GM21367 (cell line): ENCODE results near the gene DAAM2.

Experiments used
- ATAC-seq: cut with Tn5 transposase; IDR thresholded peaks from one replicate; pipeline ENCODE4 v1.9.1; 2021; ENCODE audit not compliant: unreplicated experiment

DAAM2 gene

GRCh38 chr6:39904946-39905639 is 112.9 kb downstream of the DAAM2 start:
- no peak for ATAC-seq

GRCh38 chr6:39905640-39905975 is 113.4 kb downstream of the DAAM2 start:
- ATAC-seq: no peak

DNA sequence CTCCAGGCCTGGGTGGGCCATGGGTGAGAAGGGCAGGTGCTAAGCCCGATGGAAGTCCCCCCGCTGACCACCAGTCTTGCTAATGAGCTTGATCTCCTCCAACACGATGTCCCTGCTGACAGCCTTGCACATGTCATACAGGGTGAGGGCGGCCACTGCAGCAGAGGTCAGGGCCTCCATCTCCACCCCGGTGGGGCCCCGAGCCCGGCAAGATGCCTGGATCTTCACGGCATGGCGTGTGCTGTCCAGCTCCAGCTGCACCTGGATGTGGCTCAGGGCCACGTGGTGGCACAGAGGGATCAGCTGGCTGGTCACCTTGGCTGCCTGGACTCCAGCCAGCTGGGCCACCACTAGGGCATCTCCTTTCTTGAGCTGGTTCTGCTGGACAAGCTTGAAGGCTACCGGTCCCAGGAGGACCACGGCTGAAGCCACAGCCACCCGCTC is 114.2 kb downstream of the DAAM2 start:
- ATAC-seq: no peak

- no peak for ATAC-seq
Observed at GRCh38 chr6:39907871-39908575, 115.8 kb downstream of the DAAM2 start.

DNA sequence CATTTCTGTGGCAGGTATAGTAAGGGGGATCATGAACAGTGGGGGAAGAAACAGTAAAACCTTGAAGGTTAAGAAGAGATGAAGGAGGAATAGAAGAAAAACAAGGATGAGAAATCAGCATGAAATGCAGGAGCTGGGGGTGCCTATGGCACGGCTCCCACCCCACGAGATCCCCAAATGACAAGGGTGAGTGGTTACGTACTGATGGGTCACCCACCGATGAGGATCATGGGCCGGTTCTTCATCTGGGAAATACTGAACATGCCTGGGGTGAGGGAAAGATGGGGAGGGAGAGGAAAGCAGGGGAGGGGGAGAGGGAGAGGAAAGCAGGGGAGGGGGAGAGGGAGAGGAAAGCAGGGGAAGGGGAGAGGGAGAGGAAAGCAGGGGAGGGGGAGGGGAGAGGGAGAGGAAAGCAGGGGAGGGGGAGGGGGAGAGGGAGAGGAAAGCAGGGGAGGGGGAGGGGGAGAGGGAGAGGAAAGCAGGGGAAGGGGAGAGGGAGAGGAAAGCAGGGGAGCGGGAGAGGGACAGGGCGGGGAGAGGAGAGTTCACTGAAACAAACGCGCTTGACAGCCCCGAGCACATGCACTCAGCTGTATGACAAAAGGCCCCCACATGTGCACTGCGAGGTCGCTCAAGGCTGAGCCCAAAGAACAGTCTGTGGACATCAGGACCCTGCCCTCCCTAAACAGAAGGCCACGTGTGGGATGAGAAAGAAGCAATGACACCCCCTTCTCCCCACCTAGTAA is 116.8 kb downstream of the DAAM2 start:
- ATAC-seq: no peak

DNA sequence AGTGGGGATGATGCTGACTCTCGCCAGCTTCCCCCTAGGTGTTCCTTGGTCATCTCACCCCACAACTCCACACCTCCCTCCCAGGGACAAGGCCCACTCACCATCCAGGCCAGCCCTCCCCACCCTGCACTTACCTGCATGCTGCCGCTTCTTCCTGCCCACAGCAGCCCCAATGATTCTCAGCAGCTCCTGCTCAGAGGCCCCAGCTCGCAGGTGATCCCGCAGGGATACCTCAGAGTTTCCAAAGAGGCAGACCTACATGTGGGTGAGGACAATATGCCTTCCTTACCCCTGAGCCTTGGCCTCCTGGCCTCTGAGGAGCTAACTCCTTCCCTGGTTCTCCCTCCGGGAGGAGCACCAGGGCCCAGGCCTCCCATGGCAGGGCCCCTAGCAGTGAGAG is 117.5 kb downstream of the DAAM2 start:
- ATAC-seq: no peak

DNA sequence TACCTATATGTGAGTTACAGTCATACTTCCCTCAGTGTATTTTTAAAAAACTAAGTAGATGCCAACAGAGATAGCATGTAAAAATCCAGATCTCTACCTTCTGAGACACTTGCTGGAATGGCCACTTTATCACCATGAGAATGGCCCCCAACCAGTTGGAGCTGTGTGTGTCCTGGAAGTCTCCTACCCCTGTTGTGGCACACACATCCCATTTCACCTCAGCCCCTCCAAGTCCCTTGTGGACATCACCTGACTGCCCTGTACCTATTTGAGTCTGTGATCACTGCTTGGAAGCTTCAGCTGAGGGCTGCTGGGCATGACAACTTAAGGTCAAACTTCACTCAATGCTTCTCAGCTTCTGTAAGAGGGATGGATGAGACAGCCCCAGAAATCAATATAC is 118.0 kb downstream of the DAAM2 start:
- no peak for ATAC-seq

GRCh38 chr6:39910744-39911143 is 118.6 kb downstream of the DAAM2 start:
- ATAC-seq: no peak

DNA sequence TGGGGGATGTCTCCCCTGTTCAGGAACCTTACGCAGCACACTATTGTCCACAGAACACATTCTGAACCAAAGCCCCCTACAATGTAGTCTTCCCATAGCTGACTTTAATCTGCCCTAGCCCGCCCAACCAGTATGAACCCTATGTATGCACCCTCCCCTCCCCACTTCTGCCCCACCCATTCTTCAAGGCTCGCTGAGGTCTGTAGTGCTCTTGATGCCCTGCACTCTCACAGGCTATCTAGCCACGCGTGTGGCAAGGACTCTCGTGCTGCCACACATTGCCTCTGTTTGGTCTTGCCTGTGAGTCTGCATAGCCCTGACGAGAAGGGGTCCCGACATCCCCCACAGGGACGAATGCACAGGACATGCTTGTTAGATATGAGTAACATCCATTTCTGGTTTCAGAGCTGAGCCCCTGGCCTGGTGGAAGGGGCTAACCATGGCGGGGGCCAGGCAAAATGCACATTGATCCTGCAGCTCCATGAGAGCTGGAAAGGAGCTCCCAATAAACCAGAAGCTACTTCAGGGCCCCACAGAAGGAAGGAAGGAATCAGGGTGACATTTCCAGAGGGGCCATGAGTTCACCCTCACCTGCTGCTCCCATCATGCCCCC is 119.4 kb downstream of the DAAM2 start:
- no peak for ATAC-seq

DNA sequence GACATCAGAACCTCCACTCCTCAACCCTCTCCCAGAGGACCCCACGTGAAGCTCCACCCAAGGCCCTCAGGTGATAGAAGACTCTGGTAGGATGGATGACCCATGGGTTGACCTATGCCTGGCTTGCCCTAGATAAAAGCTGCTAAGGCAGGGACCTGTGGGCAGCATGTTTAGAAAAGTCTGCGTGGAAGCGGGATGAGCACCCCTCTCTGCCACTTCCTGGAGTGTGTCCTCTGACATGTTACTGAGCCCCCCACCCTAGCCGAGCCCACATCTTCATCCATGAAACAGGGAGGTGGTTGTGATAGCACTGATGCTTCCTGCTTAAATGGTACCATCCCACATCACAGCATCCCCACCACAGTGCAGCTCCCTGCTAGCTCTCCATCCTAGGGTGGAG is 120.3 kb downstream of the DAAM2 start:
- ATAC-seq: no peak

DNA sequence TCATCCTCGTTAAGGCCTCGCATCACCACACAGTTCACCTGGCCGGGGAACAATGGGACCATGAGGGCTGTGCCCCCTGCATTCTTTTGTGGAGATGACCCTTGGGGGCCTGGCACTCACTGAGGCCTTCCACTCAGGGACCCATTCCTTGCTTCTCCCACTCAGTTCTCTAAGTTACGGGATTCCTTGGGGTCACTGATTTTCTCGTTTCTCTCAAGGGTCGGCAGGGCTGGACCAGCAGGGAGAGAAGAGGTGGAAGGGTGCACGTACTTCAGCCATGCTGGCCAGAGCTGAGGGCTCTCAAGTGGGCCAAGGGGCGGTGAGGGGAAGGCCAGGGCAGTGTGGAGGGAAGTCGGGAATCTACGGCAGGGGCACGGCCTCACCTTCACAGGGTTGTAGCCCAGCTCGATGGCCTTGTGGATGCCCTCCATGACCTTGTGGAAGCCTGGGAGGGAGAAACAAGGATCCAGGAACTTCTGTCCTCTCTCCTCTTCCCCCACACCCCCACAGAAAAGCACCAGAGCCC is 121.3 kb downstream of the DAAM2 start:
- no peak for ATAC-seq

GRCh38 chr6:39914239-39914638 is 122.1 kb downstream of the DAAM2 start:
- no peak for ATAC-seq

DNA sequence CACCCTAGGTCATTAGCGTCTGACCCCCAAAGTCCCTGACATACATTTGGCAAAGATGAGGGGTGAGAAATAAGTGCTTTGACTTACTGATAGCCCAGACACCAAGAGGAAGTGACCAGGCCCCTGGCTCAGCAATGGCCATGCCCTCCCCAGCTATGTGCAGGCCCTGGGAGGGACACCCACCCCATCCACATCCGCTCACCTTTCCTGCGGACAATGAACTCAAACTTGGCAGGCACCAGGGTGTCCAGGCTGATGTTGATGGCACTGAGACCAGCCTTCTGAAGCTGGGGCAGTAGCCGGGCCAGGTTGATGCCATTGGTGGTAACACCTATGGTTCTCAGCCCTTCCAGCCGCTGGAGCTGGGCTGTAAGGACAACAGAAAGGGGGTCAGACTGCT is 123.7 kb downstream of the DAAM2 start:
- ATAC-seq: no peak

GRCh38 chr6:39917329-39917728 is 125.2 kb downstream of the DAAM2 start:
- no peak for ATAC-seq

DNA sequence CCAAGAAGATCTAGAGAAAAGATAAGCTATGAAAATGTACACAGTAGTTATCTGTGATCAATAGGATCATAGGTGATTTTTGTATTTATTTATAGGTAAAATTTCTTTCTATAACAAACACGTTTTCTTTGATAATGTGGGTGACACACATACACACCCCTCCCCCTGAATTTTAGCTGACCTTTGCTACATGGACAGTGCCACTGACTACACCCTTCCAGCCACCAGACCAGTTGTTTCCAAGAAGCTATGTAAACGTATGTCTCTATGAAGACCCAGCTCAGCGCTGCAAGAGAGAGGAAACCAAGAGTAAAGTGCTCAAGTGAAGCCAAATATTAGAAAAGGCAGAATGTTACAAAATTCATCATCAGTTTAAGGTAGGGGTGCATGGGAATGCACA is 125.8 kb downstream of the DAAM2 start:
- ATAC-seq: no peak

GRCh38 chr6:39918831-39919230 is 126.7 kb downstream of the DAAM2 start:
- no peak for ATAC-seq

DNA sequence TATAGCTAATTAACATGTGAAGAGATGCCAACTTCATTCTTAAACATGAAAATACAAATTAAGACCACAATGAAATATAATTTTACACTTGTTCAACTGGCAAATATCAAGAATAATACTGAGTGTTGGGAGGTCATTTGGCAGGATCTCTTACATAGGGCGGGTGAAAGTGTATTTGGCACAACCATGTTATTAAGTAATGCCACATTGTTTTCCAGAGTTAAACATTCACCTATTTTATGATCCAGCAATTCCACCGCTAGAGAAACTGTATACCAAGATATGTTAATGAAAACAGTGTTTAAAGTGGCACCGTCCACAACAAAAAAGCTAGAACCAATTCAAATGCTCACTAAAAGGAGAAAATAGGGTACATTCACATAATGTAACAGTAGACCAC is 128.0 kb downstream of the DAAM2 start:
- no peak for ATAC-seq

DNA sequence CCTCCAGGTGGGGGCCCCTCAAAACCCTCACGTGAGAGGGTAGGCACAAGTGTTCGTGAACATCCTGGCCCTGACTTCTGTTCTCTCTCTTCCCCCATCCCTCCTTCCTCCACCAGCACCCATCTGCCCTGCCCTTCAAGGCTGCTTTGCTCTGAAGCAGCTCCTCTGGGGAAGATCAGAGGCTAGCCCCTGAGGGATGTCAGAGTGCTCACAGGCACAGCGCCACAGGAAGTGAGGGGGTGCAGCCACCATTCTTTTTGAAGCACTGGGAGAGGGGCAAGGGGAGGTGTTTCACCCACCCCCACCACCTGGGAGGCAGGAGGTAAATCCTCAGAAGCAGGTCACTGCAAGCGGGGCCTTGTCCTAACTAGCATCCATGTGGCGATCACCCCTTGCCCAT is 130.6 kb downstream of the DAAM2 start:
- no peak for ATAC-seq

DNA sequence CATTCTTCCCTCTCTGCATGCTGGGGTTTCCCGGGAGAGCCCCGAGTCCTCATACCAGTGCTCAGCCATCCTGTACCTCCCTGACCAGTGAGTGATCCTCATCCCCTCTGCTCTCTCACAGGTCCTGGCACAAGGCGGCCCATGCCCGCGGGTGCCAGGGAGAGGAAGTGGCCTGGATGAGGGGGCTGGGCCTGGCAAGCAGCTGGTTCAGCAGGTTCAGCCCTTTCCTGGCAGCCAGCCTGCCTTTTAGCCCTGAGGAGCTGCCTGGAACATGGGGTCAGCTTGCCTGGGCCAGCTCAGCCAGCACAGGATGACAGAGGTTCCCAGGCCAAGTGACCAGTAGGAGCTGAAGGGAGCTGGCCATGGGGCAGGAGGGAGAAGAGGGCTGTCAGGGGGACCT is 131.2 kb downstream of the DAAM2 start:
- ATAC-seq: no peak

DNA sequence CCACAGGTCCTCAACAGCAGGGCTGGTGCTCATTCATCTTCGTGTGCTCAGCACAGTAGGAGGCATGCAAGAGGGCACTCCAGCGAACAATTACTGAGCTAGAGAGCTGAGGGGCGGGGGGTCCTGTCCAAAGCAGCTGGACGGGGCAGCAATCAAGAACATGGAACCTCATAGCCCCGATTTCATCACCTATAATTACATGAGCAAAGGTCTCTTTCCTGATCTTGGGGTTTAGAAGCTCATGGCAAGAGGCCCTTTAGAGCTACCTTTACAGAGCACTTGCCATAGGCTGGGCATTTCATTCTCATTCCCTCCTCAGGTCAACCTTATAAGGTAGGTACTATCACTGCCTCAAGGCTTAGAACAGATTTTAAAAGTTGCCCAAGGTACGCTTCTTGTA is 131.7 kb downstream of the DAAM2 start:
- no peak for ATAC-seq

DNA sequence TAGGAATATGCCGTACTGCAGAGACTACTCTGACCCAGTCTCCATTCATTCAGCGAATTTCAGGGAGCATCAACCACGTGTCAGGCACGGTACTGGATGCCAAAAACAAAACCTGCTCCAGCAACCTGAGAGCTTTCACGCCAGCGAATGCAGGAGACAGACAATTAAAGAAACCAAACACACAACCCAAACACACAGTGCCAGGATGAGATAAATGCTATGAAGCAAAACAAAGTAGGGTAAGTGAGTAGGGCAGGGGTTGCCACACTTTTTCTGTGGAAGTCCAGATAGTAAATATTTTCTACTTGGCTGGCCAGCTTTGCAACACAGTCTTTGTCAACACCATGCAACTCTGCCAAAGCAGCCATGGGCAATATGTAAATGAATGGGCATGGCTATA is 132.1 kb downstream of the DAAM2 start:
- ATAC-seq: no peak
